ENCODE measurements around the gene LRRC8A.
"Not testable (repeated sequence)": the region's sequence is repeated elsewhere in the genome, so short reads cannot be mapped to it uniquely, and the experiment has no call there.

The LRRC8A gene

GRCh38 chr9:128945798-128946501 lies 64.0 kb downstream of the LRRC8A start:
- no peak for DNase-seq (ENCODE audit: low read depth, low spot score)
- POLR2A ChIA-PET = no interaction called here
- CTCF ChIA-PET = interaction anchor here (1.0 to 7.1 kb wide), 2 partner anchors 17 to 18 kb away, joined by 4 to 46 read pairs; no protein-coding TSS in a partner anchor
- H3K4me3 ChIP-seq (ENCODE audit: low read depth, low read length) = peak overlapping the region; percentile 97
- no peak for TF ChIP-seq CTCF (IDR thresholded peaks at IDR 0.05; ENCODE audit: insufficient read depth, low read length, missing control alignments)

- ChIA-PET POLR2A (interaction anchor here (0.8 kb wide), 1 partner anchor 24 kb away, joined by 3 read pairs; no protein-coding TSS in a partner anchor), CTCF (interaction anchor here (1.0 kb wide), 1 partner anchor 18 kb away, joined by 4 read pairs; no protein-coding TSS in a partner anchor)
- DNase-seq (ENCODE audit: low read depth, low spot score) = no peak
- peak overlapping the region; percentile 97 for H3K4me3 ChIP-seq (ENCODE audit: low read depth, low read length)
- TF ChIP-seq CTCF (IDR thresholded peaks at IDR 0.05; ENCODE audit: insufficient read depth, low read length, missing control alignments) = no peak
These were observed 64.8 kb downstream of the LRRC8A start for GRCh38 chr9:128946571-128947276.

- no peak for TF ChIP-seq CTCF (IDR thresholded peaks at IDR 0.05; ENCODE audit: insufficient read depth, low read length, missing control alignments)
- ChIA-PET CTCF (interaction anchor here (1.0 kb wide), 1 partner anchor 19 kb away, joined by 4 read pairs; no protein-coding TSS in a partner anchor), POLR2A (interaction anchor here (0.8 kb wide), 1 partner anchor 25 kb away, joined by 3 read pairs; no protein-coding TSS in a partner anchor)
- H3K4me3 ChIP-seq (ENCODE audit: low read depth, low read length) = peak overlapping the region; percentile 97
- DNase-seq (ENCODE audit: low read depth, low spot score) = no peak
These were observed 65.3 kb downstream of the LRRC8A start for GRCh38 chr9:128947277-128947526.

GRCh38 chr9:128947527-128948301 lies 65.8 kb downstream of the LRRC8A start, which contains the start of the genes DOLK and NUP188:
DOLK (minus strand) TSS chr9:128947603; CDS start chr9:128947303, 300 bp downstream.
NUP188 (plus strand) TSS chr9:128947699; CDS start chr9:128947720, 21 bp downstream.
- peak; percentile 37 for DNase-seq (ENCODE audit: low read depth, low spot score)
- TF ChIP-seq CTCF (IDR thresholded peaks at IDR 0.05; ENCODE audit: insufficient read depth, low read length, missing control alignments) = no peak
- CTCF ChIA-PET = interaction anchor here (0.8 to 3.6 kb wide), 5 partner anchors 13 to 215 kb away, joined by 3 to 15 read pairs (median 5); no protein-coding TSS in a partner anchor
- peak within 1 kb of the TSS; percentile 97 for H3K4me3 ChIP-seq (ENCODE audit: low read depth, low read length)
- POLR2A ChIA-PET = interaction anchor here (0.7 to 0.8 kb wide), 3 partner anchors 11 to 34 kb away, joined by 3 to 4 read pairs (median 3); no protein-coding TSS in a partner anchor

- CTCF ChIA-PET = interaction anchor here (2.5 kb wide), 1 partner anchor 12 kb away, joined by 12 read pairs; no protein-coding TSS in a partner anchor
- POLR2A ChIA-PET; DNase-seq (ENCODE audit: low read depth, low spot score); H3K4me3 ChIP-seq (ENCODE audit: low read depth, low read length): not testable (repeated sequence)
These were observed 79.5 kb downstream of the LRRC8A start for GRCh38 chr9:128961403-128961802.
